Right lung (tissue), 5 donors: ENCODE results near the gene TSPAN3. TPM values are rescaled to one million over a fixed set of nuclear protein-coding genes. Genes with fewer than 3 reads are reported as not detected.

Experiments used
- polyA plus RNA-seq, 5 donors: library from polyadenylated mRNA; unstranded; fragments of 120-200 nt; gene quantifications; one replicate each; pipeline versions ENCODE4 v1.2.1 to v1.2.3, GENCODE V29; 2013; ENCODE audit warnings: inconsistent platforms in 1 of 5, low replicate concordance in 1 of 5; ENCODE audit not compliant: insufficient read length in 5 of 5, insufficient read depth in 1 of 5

TSPAN3 gene
- polyA plus RNA-seq, 5 donors = 327 to 424 (median 329) TPM

Other genes starting within 250 kb of the TSPAN3 start
- gene SCAPER, start 165.8 kb downstream of the TSPAN3 start, polyA plus RNA-seq = 10 to 100 TPM; 21.3 to 30.2 (median 26.1) TPM
- gene RCN2, start 139.4 kb downstream of the TSPAN3 start, polyA plus RNA-seq = 100 to 1,000 TPM; 172 to 236 (median 213) TPM
- 1 to 10 TPM; 1.1 to 3.1 (median 1.9) TPM for gene PSTPIP1, start 76.0 kb downstream of the TSPAN3 start, polyA plus RNA-seq